ENCODE results near the gene ATF4.

- TF ChIP-seq CTCF (IDR thresholded peaks at IDR 0.05) (no peak), POLR2A (IDR thresholded peaks at IDR 0.05) (no peak)
Observed at GRCh38 chr22:39554151-39554550, 33.8 kb downstream of the ATF4 start.
